Left forelimb (tissue), 1 donor: Measurements from ENCODE around the gene TBC1D5.

Experiments used
- DNase-seq: peaks from one replicate; pipeline ENCODE4 v3.0.0-alpha.2; 2018; ENCODE audit warnings: low spot score

Gene TBC1D5

DNA sequence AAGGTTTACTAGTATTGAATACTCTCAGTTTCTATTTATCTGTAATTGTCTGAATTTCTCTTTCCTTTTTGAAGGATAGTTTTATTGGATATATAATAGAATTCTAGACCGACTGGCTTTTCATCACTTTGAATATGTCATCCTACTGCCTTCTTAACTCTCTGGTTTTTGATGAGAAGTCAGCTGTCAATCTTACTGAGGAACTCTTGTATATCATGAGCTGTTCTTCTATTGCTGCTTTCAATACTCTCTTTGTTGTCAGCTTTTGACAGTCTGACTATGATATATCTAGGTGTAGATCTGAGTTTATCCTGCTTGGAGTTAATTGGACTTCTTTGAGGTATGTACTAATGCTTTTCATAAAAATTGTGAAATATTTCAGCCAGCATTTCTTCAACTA is 523.8 kb downstream of the TBC1D5 start:
- DNase-seq, result no peak

DNA sequence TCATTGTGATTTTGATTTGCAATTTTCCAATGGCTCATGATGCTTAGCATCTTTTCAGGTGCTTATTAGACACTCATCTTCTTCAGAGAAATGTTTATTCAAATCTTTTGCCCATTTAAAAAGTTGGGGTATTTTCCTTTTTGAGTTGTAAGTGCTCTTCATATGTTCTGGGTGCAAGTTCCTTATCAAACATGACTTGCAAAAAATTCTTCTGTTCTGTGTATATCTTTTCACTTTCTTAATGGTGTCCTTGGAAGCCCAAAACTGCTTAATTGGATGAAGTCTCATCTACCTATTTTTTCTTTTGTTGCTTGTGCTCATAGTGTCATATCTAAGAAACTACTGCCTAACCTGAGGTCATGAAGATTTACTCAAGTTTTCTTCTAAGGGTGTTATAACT is 524.8 kb downstream of the TBC1D5 start:
- no peak for DNase-seq

DNA sequence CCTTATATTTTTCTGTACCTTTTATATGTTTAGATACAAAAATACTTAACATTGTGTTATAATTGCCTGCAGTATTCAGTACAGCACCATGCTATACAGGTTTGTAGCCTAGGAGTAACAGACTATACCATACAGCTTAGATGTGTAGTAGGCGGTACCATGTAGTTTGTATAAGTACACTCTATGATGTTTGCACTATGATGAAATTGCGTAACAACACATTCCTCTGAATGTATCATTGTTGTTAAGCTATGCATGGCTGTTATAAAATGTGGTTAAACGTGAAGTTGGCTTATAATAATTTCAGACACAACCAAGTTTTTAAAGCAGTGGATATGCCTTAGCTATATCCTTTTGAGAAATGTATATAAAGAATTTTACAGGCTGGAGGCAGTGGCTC is 529.3 kb downstream of the TBC1D5 start:
- DNase-seq, result no peak

DNA sequence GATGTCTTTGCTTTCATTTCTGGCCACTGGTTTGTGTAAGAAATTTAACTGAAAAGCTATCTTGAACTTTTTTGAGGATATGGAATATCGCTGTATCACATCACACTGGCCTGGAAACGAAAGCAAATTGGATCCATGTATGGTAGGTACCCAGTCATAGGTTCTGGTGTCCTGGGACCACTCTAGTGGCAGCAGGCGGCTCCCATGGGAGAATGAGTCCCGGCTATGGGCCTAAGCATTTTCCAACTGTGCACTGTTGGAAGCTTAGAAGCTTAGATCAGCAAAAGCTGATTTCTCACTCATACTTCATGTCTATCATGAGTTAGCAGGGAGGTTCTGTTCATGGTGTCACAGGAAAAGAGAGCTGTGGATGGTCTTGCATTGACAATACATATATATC is 534.5 kb downstream of the TBC1D5 start:
- DNase-seq, result no peak

DNA sequence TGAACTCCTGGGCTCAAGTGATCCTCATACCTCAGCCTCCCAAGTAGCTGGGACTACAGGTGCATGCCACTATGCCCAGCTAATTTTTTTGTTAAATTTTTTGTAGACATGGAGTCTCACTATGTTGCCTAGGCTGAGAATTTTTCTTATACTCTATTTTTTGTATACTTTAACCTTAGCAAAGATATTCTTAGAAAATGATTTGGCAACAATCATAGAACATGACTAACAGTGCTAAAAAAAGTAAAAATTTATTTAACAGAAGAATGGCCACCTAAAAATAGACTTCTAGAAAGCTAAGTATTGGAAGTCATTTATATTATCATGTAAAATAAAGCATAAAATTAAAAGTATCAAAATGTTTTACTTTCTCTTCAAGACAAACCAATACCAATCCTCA is 535.4 kb downstream of the TBC1D5 start:
- DNase-seq, result no peak

DNA sequence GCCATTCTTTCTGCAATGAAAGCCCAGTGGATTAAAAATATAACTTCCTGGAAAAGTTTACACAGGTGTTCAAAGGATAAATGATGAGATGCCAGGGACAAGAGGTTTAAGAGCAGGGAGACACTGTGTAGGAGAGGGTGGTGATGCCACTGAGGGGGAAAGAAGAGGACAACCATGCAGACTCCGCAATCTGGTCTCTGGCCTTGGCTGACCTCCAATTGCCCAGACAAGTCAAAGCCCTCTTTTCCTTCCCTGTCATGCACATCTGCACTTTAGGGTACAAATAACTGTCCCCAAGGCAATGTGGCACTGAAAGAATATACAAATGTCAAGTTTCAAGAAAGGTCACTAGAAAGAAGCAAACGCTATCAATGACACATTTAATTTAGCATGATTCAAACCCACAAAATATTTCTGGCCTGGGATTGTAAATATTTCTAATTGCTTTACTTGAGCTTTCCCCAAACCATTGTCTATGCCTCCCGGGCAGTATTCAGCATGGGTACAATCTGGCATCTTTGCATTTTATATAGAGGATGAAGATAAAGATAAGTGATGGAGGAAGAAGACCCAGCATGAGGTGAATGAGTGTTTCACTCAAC is 538.3 kb downstream of the TBC1D5 start:
- no peak for DNase-seq

DNA sequence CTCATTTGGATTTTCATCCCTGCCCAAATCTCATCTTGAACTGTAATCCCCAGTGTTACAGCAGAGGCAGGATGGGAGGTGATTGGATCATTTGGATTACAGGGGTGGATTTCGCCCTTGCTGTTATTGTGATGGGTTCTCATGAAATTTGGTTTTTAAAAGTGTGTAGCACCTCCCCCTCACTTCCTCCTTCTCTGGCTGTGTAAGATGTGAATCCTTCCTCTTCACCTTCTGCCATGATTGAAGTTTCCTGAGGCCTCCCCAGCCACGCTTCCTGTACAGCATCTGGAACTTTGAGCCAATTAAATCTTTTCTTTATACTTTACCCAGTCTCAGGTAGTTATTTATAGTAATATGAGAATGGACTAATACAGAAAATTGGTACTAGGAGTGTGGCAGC is 540.9 kb downstream of the TBC1D5 start:
- DNase-seq, result no peak

DNA sequence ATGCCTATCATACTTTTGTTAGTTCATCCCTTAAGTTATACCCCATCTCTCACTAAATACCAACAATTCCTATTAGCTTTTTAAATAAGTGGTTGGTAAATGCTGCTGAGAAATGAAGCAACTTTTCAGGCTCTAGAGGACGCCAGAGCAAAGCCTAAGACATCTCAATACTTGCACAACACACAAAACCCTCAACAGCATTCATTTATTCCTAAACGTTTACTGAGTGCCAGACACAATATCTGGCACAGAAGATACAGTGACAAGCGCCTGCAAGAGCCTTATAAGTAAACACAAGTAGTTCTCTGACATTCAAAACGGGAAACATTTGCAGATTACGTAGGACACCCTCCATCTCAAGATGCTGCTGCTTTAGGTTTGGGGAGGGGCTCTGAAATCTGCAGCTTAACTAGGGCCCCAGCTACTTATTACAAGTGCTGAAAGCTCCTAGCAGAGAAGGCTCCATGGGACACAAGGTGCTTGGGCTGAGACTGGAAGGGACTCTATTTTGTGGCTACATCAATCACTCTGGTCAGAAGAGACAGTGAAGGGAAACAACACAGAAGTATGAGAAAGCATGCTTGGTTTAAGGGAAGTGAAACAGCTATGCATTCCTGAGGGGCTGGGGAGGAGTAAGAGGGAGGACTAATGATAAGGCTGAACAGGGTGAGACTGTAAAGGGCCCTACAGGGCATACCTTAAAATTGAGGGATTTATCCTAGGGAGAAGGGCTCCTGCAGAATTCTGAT is 546.4 kb downstream of the TBC1D5 start:
- no peak for DNase-seq

DNA sequence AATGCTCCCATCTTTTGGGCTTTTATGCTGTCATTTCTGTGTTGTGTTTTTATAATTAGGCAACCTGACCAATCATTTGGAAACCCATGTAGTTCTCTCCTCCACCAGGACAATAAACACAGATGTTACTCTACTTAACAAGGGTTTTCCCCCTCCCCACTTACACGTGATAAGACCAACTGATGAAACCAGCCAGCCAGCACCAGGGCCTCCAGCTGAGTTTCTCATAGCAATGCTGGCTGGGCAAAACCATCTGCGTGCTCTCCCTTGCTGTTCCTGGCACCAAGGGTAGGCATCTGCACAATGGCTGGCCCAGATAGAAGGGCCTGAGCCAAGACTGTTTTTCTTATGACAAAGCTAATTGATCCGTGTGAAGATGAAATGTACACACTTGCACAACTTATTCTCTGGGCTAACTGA is 547.2 kb downstream of the TBC1D5 start:
- DNase-seq, result no peak

DNA sequence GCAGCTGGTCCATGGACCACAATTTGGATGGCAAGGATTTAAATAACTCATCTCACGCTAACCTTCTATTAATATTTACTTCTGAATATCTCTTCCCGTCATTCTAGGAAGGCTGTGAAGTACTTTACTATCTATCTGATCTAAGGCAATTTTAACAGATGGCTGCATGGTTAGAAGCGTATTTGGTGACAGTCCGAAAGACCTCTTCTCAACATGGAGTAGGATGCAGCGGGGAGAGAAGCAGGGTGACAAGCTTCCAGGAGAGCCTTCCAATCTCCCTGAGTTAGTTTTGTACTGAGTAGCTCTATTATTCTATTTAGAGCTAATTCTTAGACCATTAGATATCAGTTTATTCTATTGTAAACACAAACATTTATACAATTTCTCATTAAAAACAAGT is 548.3 kb downstream of the TBC1D5 start:
- DNase-seq, result no peak

DNA sequence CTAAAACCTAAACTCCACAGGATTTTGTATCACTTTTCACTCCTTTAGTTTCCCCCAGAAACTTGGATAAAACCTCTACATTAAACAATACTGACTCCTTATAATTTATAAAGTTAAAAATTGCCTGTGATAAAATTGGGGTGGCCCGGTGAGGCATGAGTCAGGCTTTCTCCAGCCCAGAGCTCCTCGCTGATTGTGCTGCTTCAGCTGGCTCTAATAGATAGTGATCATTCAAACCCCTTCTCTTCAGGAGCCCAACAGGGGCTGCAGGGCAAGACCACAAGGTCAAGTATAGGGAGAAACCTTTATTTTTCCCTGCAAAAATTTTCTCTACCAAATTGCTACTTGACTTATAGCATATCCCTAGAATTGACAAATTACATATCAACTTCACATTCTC is 549.4 kb downstream of the TBC1D5 start:
- no peak for DNase-seq

DNA sequence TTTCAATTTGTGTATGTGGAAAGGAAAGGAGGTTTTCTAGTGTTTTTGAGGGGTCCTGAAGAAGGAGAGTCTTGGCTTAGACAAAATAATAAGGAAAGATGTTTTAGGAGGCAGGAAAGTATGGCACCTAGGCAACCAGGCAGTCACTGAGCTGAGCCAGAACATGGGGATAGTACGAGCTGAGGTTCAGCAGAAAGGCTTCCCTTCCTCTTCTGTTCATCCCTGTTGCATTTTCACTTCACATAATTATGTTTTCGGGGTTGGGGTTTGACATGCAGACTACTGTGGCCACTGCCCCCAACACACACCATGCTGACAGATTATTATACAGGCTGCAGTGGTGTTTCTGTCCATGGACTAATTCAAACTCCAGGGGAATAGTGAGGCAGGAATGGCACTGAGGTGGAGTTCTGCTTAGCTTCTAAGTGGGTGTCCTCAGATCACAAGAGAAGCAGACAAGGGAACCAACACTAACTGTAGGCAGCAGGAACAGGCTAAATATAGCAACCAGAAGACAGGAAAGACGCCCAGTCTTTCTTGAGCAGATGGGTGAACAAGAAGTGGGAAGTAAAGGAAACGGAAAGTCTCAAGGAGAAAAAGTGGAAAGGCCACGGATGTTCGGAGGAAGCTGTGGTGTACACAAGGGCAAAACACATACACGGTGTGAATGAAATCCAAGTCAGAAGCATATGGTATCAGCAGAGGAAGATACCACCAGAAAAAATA is 551.9 kb downstream of the TBC1D5 start:
- DNase-seq, result no peak

DNA sequence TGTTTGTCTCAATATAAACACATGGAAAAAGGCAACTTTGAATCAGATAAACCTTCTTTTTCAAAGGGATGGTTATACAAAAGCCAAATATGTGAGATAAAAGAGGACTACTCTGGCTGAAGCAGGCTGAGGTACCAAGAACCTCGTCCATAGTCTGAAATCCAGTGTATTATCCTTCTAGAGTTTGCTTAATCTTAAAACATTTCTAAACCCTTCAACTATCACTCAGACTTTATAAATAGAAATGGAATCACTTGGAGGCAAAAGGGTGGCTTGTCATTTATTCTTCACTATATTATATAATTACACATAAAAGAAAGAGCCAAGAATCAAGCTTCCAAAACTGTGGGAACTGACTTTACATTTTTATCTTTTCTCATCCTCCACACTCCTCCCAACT is 554.1 kb downstream of the TBC1D5 start:
- DNase-seq, result no peak

DNA sequence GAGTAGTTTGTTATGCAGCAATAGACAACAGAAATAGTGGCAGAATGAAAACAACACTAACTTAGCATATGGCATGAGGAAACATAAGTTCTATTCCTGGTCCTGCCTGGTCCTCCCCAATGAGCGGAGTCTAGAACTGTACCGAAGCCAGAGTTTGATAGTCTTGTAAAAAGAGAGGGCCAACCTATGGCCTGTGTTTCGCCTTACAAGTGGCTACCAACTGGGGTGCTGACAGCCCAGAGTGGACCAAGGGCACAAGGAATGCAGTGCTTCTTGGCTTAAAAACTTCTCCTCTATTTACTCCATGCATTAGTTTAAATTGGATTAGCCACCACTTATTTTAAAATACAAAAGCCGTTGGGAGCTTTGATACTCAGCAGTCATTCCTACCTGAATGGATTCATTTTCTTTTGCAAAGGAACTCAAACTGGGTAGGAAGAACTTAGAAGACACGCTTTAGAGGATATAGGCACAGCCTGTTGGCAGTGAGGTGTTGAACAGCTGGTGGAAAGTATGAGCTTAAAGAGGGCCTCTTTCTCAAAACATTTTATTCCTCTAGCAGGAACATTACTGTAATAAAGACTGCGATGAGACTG is 554.7 kb downstream of the TBC1D5 start:
- no peak for DNase-seq

DNA sequence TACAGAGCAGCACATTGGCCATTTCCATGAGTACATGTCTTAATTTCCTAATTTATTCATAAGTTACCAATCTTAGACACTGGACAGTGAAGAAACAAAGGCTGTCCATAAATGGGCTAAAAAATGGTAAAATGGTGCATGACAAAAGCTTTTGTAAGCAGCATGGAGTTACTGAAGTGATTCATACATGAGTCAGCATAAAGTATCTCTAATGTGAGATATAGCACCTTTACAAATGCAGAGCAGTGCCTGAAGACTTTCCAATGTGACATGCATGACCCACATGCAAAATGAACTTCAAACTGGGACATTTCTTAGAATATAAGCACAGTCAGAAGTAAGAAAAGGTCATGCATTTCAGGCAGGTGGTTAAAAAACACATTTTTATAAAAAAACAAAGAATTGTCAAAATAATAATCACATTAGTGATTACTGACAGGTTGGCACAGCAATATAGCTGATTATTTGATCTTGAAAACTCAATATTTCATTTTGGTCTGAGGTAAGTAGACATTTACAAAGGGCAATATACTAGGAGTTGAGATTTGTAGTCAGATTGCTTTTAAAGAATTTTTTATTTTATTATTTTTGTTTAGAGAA is 558.4 kb downstream of the TBC1D5 start:
- no peak for DNase-seq

DNA sequence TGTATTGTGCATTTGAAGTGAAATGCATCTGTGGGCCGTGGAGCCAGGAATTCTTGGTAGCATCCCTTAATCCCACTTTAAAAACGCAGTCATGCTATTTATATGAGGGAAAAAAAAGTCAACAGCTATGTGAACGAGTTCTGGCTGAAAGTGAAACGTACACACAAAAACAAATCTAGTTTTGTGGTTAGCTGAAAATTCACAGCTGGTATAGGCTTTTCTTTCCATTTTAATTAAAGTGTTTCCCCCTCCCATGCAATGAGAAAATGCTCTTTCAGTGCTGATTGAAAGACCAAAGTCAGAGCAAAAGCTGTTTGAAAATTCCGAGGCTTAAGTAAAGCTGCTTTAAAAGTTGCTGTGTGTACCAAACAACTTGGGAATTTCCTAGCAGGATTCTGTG is 560.3 kb downstream of the TBC1D5 start:
- DNase-seq, result no peak

DNA sequence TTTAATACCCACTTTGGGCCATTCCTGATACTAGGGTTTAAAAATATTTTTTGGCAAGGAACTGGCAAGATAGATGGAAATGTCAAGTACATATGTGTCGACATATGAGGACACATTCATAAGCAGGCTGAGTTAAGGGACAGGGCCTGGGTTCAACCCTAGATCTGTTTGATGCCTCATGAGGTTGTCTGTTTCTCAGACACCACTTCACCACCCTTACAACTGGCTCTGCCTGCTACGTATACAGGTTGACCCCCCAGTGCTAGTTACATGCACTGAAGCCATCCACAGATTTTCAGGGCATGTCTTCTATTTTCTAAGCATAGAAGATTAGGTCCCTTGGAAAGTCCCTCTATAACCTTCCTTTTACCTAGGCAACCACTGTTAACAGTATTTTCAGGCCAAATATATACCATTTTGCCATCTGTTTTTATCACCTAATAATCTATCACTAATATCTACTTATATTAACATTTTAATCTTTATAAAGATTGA is 561.0 kb downstream of the TBC1D5 start:
- no peak for DNase-seq

DNA sequence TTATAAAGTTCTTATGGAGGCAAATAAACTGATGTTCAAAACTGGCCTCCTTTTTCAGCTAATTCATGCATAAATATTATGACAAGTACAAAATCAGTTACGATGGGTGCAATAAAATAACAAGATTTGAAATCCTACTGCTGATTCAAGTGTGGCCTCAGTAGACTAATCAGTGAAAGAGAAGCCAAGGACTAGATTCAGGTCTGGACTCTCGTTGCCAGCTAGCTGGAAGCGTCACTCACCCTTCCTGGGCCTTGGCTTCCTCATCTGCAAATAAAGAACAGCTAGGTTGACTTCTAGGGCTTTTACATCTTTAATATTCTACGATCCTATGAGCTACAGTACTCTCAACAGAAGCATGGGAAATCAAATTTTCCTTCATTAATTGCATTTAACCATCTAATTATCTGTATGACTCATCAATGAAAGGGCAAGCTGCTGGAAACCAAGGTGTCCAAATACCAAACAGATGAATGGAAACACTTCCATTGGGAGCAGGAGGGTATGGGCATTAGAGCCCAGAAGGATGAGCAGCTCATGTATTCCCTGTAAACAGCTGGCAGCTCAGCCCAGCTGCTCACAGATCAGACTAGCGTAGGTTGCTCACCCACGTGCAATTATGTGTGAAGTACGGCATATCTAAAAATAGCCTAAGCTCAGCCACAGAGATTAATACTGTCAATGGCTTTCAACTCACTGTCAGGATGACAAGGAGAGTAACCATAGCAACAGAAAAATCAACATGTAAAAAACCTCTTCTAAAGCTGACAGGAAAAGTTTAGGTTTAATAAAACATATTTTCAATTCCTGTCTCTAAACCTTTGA is 562.8 kb downstream of the TBC1D5 start:
- no peak for DNase-seq

DNA sequence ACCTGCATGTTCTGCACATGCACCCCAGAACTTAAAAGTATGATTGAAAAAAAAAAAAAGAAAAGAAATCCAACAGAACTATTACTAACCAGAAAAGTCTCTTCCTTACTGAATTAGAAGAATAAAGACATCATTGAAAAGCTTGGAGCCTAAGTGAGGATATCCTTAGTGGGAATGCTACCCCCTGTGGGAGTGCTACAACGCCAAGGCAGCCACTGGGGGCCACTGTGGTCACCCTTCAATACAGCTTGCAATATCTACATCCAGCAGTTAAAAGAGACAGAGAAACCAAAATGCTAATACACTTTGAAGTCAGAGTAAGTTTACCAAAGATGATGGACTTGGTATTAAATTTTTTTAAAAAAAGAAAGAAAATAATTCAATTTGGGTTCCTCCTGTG is 565.7 kb downstream of the TBC1D5 start:
- DNase-seq, result no peak

DNA sequence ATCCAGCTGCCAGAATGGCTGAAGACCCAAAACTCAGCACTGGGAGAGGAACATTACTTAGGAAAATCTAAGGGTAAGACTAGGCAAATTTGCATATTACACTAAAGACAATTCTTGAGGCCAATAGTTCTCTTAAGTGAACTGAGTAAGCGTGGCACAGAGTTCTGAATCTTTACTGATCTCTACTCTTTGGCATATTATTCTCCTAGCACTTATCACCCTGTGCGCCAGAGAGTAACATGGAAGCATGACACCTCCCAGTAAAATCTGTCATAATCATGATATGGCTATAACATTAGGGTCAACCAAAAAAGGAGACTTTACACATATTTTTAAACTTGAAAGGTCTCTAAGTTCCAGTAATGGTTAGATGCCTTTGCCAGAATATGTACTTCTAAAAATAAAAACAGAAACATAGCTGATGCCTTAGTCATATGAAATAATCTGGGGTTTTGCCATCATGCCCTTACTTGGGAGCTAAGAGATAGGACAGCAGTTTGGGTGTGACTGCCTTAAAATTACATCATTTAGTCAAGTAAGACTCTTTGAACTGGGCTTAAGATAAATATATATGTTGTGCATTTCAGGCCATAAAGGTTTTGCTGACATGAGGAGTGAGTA is 567.1 kb downstream of the TBC1D5 start:
- no peak for DNase-seq

DNA sequence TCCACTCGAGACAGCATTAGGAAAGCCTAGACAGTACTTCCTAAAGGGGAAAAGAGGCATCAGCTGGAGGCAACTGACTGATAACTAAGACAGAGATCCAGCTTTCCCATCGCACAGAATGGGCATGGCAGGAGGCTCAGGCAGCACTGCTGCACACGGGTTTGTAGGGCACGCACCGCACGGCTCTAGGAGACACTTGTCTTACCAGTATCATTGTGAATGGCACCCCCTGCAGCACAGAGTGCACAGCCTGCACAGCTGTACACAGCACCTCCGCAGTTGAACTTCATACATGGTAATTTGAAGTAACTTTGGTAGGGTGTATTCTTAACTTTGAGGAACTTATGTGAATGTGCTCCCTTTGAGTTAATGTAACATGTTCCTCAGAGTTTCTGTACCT is 576.1 kb downstream of the TBC1D5 start:
- no peak for DNase-seq
